Stimulated activated CD4-positive, alpha-beta T cell treated with anti-CD3 and anti-CD28 coated beads, Interleukin-15, amount 100 ng/mL, for 48 hours (primary cell): ENCODE measurements around the gene OR9K2.
A peak's percentile ranks its signal among the peaks of the same experiment; 100 is the strongest.
"Not testable (repeated sequence)": the region's sequence is repeated elsewhere in the genome, so short reads cannot be mapped to it uniquely, and the experiment has no call there.

ENCODE experiments used
- DNase-seq, 2 donors: peaks; one replicate each; pipeline ENCODE4 v3.0.0-alpha.2; 2020; ENCODE audit warnings: low read depth in 2 of 2

Gene OR9K2, protein sequence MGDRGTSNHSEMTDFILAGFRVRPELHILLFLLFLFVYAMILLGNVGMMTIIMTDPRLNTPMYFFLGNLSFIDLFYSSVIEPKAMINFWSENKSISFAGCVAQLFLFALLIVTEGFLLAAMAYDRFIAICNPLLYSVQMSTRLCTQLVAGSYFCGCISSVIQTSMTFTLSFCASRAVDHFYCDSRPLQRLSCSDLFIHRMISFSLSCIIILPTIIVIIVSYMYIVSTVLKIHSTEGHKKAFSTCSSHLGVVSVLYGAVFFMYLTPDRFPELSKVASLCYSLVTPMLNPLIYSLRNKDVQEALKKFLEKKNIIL

DNA sequence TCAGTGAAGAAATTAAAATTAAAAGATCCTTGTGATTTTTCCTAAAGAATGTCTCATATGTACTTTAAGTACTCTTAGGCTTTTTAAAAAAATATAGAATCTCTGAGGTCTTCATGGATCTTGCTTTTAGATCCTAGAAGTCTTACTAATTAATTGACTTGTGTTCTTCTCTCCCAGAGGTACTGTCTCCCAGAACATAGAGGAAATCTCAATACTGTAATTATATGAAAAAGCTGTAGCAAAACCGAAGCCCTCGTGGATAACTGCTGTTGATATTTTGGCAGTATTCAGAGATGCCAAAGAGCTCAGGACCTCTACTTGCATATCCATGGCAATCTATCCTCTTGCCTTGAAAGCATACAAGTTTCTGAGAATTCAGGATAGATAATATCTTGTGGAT, at the start of gene OR9K2:
Gene OR9K2, plus strand, starts transcription at position 301 of the 400 bp plus-strand sequence. CDS start 3,429 bp downstream, outside the sequence.
- no peak for DNase-seq

DNA sequence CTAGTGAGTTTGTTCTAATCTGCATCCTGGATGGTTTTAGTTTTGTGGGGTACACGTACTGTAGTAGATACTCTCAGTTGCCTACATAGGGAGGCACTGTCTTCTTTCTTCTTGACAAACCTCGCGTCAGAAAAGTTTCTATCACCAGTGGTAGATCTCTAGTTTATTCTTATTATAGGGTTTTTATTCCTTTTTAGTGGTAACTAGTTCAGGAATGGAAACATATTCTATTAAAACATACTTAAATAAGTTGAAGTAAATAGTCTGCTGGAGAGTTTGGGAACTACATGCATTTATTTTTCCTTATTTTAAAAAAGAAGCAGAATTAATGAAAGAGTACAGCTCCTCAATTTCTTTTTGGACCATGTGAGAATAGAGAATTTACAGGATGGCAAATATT, 33.6 kb upstream of the OR9K2 start:
- no peak for DNase-seq

DNA sequence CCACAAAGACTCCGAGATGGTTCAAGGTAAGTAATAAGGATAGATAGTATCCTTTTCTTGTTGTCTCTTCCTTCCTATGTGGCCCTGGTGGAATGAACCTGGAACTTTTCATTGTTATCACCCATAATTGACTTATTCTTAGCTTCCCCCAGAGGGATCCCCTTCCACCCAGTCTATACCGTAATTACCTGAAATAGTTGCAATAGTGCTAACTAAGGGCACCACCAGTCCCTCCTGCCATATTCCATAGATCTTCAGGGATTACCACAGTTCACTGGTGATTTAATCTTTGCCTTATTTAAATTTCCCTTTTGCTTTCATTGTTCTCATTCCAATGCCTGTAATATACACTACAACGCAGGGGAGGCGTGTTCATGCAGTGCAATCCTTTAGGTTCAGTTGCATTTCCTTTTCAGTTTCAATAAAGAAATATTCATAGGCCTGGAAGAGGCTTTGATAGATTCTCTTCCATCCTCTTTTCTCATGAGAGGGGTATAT, 13.8 kb upstream of the OR9K2 start:
- no peak for DNase-seq

- no peak for DNase-seq
These were observed 10.1 kb upstream of the OR9K2 start for GRCh38 chr12:55116152-55116551.

DNA sequence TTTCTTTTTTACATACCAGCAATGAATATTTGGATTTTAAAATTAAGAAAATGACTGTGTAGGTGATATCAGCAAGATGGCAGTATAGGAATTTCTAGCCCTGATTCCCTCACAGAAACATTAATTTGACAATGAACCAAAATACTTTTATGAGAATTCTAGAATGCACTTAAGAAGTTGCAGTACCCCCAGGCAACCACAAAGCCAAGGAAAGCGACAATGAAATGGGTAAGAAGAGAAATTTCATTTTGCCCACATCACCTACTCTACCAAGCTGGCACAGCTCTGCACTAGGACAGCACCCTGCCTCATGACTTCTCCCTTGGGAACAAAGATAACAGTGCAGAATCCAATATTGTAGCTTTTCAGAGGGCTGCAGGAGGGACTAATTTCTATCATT, 6.6 kb downstream of the OR9K2 start:
- DNase-seq: no peak

GRCh38 chr12:55142669-55143565, 16.7 kb downstream of the OR9K2 start:
- DNase-seq: peak in 1 of 2 donors; percentile 22

- no peak for DNase-seq
These were observed 17.3 kb downstream of the OR9K2 start for GRCh38 chr12:55143566-55143870.

DNA sequence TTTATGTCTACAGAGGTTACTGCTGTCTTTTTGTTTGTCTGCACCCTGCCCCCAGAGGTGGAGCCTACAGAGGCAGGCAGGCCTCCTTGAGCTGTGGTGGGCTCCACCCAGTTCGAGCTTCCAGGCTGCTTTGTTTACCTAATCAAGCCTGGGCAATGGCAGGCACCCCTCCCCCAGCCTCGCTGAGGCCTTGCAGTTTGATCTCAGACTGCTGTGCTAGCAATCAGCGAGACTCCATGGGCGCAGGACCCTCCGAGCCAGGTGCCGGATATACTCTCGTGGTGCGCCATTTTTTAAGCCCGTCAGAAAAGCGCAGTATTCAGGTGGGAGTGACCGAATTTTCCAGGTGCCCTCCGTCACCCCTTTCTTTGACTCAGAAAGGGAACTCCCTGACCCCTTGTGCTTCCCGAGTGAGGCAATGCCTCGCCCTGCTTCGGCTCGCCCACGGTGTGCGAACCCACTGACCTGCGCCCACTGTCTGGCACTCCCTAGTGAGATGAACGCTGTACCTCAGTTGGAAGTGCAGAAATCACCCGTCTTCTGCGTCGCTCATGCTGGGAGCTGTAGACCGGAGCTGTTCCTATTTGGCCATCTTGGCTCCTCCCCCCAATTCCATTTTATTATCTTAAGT, 40.9 kb downstream of the OR9K2 start:
- DNase-seq: not testable (repeated sequence)

GRCh38 chr12:55171445-55171844, 45.2 kb downstream of the OR9K2 start:
- DNase-seq: no peak

DNA sequence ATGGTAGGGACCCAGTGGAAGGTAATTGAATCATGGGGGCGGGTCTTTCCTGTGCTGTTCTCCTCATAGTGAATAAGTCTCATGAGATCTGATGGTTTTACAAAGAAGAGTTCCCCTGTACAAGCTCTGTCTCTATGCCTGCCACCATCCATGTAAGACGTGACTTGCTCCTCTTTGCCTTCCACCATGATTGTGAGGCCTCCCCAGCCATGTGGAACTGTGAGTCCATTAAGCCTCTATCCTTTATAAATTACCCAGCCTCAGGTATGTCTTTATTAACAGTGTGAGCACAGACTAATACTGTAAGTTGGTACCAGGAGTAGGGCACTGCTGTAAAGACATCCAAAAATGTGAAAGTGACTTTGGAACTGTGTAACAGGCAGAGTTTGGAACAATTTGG, 45.6 kb downstream of the OR9K2 start:
- DNase-seq: not testable (repeated sequence)

DNA sequence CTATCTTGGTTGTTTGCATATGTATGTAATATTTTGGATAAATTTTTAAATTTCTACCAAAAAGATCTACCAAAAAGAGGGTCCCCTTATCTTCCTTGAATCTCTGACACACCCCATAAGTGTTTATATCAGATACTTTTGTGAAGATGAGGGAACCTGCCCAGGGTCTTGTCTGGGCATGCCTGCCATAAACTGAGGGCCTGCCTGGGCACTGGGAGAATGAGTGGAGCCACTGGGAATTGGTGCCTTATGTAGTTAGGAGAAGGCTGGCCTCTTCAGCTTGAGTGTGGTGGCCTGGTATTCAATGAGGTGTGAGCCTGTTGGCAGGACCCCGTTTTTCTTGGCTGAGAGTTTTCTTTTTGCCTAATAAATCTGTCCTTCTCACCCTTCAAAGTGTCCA, 46.5 kb downstream of the OR9K2 start:
- DNase-seq: no peak

DNA sequence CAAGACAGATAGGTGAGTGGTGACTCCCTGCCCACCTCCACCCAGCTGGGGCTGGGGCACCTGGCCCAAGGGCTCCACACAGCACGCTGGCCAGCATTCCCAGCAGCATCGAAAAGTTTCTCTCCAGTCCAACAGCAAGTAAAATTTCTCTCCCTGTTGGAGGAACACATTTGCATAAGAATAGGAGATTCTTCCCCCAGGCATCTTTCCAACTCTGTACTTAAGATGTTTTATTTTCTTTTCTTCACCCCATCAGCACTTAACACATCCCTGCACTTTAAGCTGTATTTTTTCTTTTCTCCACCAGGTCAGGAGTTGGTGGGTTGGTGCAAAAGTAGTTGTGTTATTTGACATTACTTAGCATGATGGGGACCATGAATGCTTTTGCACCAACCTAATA, 47.2 kb downstream of the OR9K2 start:
- no peak for DNase-seq
